ENCODE measurements around the gene BCAT1. TPM values are rescaled to one million over a fixed set of nuclear protein-coding genes. Genes with fewer than 3 reads are reported as not detected.

BCAT1 gene
- total RNA-seq, 1 experiment from 2014 or later = 0.74 TPM

DNA sequence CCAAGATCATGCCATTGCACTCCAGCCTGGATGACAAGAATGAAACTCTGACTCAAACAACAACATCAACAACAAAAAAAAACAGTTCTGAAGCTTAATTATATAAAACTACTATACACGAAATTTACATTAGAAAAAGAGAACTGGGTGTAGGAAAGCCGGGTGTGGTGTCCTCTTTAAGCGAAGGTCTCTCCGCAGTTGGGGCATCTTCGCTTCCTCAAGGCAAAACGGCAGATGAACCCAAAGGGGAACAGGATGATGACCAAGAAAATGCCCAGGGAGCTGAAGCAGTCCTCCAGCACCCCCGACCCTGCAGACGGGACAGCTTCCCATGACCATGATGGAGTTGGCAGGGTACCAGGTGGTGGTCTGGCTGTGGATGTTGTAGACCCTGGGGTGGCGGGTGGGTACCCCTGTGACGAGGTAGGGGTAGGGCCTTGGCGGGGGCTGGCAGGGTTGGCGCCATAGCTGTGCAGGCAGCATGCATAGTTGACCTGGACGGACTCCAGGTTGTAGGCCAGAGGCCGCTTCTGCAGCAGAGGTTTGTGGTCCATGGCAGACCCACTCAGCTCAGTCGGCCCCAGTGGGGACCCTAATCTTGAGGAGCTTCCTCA lies 18.2 kb upstream of the BCAT1 start:
- intact Hi-C loops (cut with micrococcal nuclease) = no loop called here

More for the DNA sequence above, 18.2 kb upstream of the BCAT1 start:
- Histone ChIP-seq H2AFZ (ENCODE audit: low read depth, low read length, poor library complexity, severe bottlenecking) (no peak overlapping the region), H3K4me1 (ENCODE audit: control insufficient read depth in 1 of 2, insufficient read depth in 2 of 2, low read length in 2 of 2) (no peaks in the 10 kb centered on the region), H3K79me2 (ENCODE audit: insufficient read depth, low read length) (no peaks in the 10 kb centered on the region), H3K27ac (ENCODE audit: low read depth, low read length) (no peak overlapping the region), H3K9me2 (ENCODE audit: insufficient read depth) (no peaks in the 10 kb centered on the region), H3K9me3 (ENCODE audit: control insufficient read depth in 1 of 2, insufficient read depth in 1 of 2, low read depth in 1 of 2, low read length in 2 of 2) (no peaks in the 10 kb centered on the region), H3K4me2 (ENCODE audit: low read length) (no peak overlapping the region), H3K36me3 (ENCODE audit: control insufficient read depth in 1 of 2, insufficient read depth in 2 of 2, low read length in 2 of 2) (no peaks in the 10 kb centered on the region), H4K20me1 (ENCODE audit: insufficient read depth) (no peaks in the 10 kb centered on the region), H3K4me3 (replicated peaks in 1 of 2; ENCODE audit: low read depth in 1 of 2, low read length in 2 of 2) (no peak overlapping the region), H3K9ac (ENCODE audit: low read length) (no peak overlapping the region), H3K27me3 (ENCODE audit: insufficient read depth, low read length) (no peaks in the 10 kb centered on the region)
- DNase-seq (ENCODE audit: low read depth, low spot score) (no peak), ATAC-seq (no peak)
- no TSS peak for BruUV-seq (replicated peaks)
- RAD21 ChIA-PET (ENCODE audit: low non-redundant PET in 1 of 2, low total read pairs in 2 of 2, uncharacterized antibody in 2 of 2, unreplicated experiment in 2 of 2) = no interaction called here
- POLR2A ChIA-PET = no interaction called here
- TF ChIP-seq CEBPB (IDR thresholded peaks at IDR 0.05; ENCODE audit: low read depth) (no peak), ZNF274 (IDR thresholded peaks at IDR 0.05; ENCODE audit: low read depth, low read length) (no peak), POLR2AphosphoS5 (IDR thresholded peaks at IDR 0.05; ENCODE audit: low read depth, low read length) (no peak), ELF1 (IDR thresholded peaks at IDR 0.05; ENCODE audit: borderline replicate concordance, low read depth) (no peak), RAD21 (IDR thresholded peaks at IDR 0.05; ENCODE audit: low read depth) (no peak), SP1 (IDR thresholded peaks at IDR 0.05; ENCODE audit: low read depth) (no peak), CBX3 (IDR thresholded peaks at IDR 0.05; ENCODE audit: low read depth) (no peak), TCF7L2 (IDR thresholded peaks at IDR 0.05; ENCODE audit: borderline replicate concordance, extremely low read depth, insufficient read depth, insufficient read length) (no peak), MAX (IDR thresholded peaks at IDR 0.05) (no peak), EZH2 (IDR thresholded peaks at IDR 0.05) (no peak)
- TF ChIP-seq, protein P1, sequence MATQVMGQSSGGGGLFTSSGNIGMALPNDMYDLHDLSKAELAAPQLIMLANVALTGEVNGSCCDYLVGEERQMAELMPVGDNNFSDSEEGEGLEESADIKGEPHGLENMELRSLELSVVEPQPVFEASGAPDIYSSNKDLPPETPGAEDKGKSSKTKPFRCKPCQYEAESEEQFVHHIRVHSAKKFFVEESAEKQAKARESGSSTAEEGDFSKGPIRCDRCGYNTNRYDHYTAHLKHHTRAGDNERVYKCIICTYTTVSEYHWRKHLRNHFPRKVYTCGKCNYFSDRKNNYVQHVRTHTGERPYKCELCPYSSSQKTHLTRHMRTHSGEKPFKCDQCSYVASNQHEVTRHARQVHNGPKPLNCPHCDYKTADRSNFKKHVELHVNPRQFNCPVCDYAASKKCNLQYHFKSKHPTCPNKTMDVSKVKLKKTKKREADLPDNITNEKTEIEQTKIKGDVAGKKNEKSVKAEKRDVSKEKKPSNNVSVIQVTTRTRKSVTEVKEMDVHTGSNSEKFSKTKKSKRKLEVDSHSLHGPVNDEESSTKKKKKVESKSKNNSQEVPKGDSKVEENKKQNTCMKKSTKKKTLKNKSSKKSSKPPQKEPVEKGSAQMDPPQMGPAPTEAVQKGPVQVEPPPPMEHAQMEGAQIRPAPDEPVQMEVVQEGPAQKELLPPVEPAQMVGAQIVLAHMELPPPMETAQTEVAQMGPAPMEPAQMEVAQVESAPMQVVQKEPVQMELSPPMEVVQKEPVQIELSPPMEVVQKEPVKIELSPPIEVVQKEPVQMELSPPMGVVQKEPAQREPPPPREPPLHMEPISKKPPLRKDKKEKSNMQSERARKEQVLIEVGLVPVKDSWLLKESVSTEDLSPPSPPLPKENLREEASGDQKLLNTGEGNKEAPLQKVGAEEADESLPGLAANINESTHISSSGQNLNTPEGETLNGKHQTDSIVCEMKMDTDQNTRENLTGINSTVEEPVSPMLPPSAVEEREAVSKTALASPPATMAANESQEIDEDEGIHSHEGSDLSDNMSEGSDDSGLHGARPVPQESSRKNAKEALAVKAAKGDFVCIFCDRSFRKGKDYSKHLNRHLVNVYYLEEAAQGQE (IDR thresholded peaks at IDR 0.05; ENCODE audit: low read depth) = no peak
- TF ChIP-seq, protein P2, sequence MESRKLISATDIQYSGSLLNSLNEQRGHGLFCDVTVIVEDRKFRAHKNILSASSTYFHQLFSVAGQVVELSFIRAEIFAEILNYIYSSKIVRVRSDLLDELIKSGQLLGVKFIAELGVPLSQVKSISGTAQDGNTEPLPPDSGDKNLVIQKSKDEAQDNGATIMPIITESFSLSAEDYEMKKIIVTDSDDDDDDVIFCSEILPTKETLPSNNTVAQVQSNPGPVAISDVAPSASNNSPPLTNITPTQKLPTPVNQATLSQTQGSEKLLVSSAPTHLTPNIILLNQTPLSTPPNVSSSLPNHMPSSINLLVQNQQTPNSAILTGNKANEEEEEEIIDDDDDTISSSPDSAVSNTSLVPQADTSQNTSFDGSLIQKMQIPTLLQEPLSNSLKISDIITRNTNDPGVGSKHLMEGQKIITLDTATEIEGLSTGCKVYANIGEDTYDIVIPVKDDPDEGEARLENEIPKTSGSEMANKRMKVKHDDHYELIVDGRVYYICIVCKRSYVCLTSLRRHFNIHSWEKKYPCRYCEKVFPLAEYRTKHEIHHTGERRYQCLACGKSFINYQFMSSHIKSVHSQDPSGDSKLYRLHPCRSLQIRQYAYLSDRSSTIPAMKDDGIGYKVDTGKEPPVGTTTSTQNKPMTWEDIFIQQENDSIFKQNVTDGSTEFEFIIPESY (IDR thresholded peaks at IDR 0.05; ENCODE audit: extremely low read depth, insufficient replicate concordance, low read length) = no peak
- CTCF ChIA-PET = no interaction called here

Measured in HCT116 (cell line).